Measurements from ENCODE around the gene DIDO1. TPM values are rescaled to one million over a fixed set of nuclear protein-coding genes. Genes with fewer than 3 reads are reported as not detected.

Gene DIDO1
- total RNA-seq, 2 experiments from 2014 or later: 45.9 to 47.4 TPM

GRCh38 chr20:62968378-62969178, 42.3 kb upstream of the DIDO1 start:
- no peak for ATAC-seq
- CTCF ChIA-PET: interaction anchor here (1.4 kb wide), 1 partner anchor 14 kb away, joined by 3 read pairs; no protein-coding TSS in a partner anchor
- intact Hi-C loops (cut with micrococcal nuclease): no loop called here

GRCh38 chr20:62967628-62968351, 41.5 kb upstream of the DIDO1 start:
- Mint-ChIP-seq H3K27ac (no peak overlapping the region), H3K4me1 (ENCODE audit: low read depth) (peaks cover 12% of the 10 kb centered on the region), H3K36me3 (ENCODE audit: low read depth) (peaks cover 6% of the 10 kb centered on the region), H3K27me3 (peaks cover 13% of the 10 kb centered on the region), H3K4me3 (no peak overlapping the region), H3K9me3 (no peaks in the 10 kb centered on the region)
- POLR2A ChIA-PET: interaction anchor here (1.0 to 1.2 kb wide), 2 partner anchors 8 to 13 kb away, joined by 3 to 4 read pairs; no protein-coding TSS in a partner anchor
- CTCF ChIA-PET: interaction anchor here (1.1 kb wide), 1 partner anchor 42 kb away, joined by 5 read pairs; no protein-coding TSS in a partner anchor
- intact Hi-C loops (cut with micrococcal nuclease): no loop called here
- TF ChIP-seq, protein P1, sequence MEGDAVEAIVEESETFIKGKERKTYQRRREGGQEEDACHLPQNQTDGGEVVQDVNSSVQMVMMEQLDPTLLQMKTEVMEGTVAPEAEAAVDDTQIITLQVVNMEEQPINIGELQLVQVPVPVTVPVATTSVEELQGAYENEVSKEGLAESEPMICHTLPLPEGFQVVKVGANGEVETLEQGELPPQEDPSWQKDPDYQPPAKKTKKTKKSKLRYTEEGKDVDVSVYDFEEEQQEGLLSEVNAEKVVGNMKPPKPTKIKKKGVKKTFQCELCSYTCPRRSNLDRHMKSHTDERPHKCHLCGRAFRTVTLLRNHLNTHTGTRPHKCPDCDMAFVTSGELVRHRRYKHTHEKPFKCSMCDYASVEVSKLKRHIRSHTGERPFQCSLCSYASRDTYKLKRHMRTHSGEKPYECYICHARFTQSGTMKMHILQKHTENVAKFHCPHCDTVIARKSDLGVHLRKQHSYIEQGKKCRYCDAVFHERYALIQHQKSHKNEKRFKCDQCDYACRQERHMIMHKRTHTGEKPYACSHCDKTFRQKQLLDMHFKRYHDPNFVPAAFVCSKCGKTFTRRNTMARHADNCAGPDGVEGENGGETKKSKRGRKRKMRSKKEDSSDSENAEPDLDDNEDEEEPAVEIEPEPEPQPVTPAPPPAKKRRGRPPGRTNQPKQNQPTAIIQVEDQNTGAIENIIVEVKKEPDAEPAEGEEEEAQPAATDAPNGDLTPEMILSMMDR (IDR thresholded peaks at IDR 0.05): no peak
- ATAC-seq: no peak
- DNase-seq: no peak

More at GRCh38 chr20:62968378-62969178, 42.3 kb upstream of the DIDO1 start:
- Mint-ChIP-seq H3K4me3 (no peak overlapping the region), H3K27ac (no peak overlapping the region), H3K36me3 (ENCODE audit: low read depth) (peaks cover 3% of the 10 kb centered on the region), H3K27me3 (peaks cover 16% of the 10 kb centered on the region), H3K4me1 (ENCODE audit: low read depth) (peaks cover 12% of the 10 kb centered on the region), H3K9me3 (no peaks in the 10 kb centered on the region)
- DNase-seq: no peak
- TF ChIP-seq, protein P1 (IDR thresholded peaks at IDR 0.05): no peak
- POLR2A ChIA-PET: interaction anchor here (0.8 to 2.6 kb wide), 4 partner anchors 8 to 21 kb away, joined by 3 to 10 read pairs (median 4); no protein-coding TSS in a partner anchor

DNA sequence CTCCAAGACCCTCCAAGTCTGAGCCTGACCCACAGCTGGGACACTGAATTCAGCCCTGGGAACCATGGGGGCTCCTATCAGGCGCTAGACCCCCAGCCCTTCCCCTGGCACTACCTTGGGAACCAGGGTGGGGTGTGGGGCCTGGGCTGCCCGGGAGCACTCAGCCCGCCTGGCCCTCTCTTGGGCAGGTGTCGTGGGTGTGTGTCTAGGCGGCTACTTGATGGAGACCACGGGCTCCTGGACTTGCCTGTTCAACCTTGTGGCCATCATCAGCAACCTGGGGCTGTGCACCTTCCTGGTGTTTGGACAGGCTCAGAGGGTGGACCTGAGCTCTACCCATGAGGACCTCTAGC, 40.8 kb upstream of the DIDO1 start:
- peaks cover 9% of the 10 kb centered on the region for H3K27me3 Mint-ChIP-seq

DNA sequence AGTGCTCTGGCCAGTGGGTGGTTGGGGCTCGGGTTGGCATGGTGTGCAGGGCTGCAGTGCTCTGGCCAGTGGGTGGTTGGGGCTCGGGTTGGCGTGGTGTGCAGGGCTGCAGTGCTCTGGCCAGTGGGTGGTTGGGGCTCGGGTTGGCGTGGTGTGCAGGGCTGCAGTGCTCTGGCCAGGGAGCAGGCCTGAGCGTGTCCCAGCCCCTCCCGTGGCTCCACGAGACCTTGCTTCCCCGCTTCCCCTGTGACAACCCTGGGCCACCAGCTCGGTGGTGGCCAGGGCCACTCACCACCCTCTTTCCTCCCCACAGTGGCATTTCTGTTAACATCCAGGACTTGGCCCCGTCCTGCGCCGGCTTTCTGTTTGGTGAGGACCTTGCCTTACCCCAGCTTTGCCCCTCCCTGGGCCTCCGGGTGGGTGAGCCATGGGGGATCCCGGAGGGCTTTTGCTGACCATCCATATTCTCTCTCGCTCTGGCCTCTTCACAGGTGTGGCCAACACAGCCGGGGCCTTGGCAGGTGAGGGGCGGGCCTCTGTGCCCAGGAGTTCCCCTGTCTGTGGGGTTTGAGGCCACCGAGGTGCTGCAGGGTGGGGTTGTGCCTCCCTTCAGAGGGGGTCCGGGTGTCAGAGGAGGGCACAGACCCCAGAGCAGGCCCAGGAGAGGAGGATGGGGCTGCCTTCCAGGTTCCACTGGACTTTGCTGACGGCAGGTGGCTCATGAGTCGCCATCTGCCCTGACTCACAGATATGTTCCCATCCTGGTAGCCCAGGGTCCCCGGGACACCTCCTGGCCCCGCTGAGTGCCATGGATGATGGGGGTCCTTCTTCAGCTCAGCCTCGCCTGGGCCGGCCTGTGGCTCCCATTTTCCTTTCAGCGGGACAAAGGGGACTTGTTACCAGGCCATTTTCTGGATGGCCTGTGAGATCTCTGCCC, 40.2 kb upstream of the DIDO1 start:
- intact Hi-C loops (cut with micrococcal nuclease): no loop called here
- Mint-ChIP-seq H3K4me3 (no peak overlapping the region), H3K4me1 (ENCODE audit: low read depth) (peaks cover 2% of the 10 kb centered on the region), H3K27ac (no peak overlapping the region), H3K9me3 (no peaks in the 10 kb centered on the region), H3K27me3 (peaks cover 3% of the 10 kb centered on the region), H3K36me3 (ENCODE audit: low read depth) (peaks cover 6% of the 10 kb centered on the region)
- no peak for ATAC-seq
- DNase-seq: no peak
- CTCF ChIA-PET: interaction anchor here (1.1 to 2.1 kb wide), 2 partner anchors 42 to 43 kb away, joined by 5 to 7 read pairs; no protein-coding TSS in a partner anchor
- POLR2A ChIA-PET: no interaction called here
- TF ChIP-seq, protein P1 (IDR thresholded peaks at IDR 0.05): no peak

More for the DNA sequence above, 40.8 kb upstream of the DIDO1 start:
- no peak for DNase-seq
- TF ChIP-seq, protein P1 (IDR thresholded peaks at IDR 0.05): no peak
- ChIA-PET CTCF (interaction anchor here (1.1 kb wide), 1 partner anchor 42 kb away, joined by 5 read pairs; no protein-coding TSS in a partner anchor), POLR2A (interaction anchor here (1.0 kb wide), 1 partner anchor 8 kb away, joined by 4 read pairs; no protein-coding TSS in a partner anchor)
- peaks cover 8% of the 10 kb centered on the region for H3K4me1 Mint-ChIP-seq (ENCODE audit: low read depth)
- ATAC-seq: no peak
- no peaks in the 10 kb centered on the region for H3K9me3 Mint-ChIP-seq
- H3K4me3 Mint-ChIP-seq: no peak overlapping the region
- H3K36me3 Mint-ChIP-seq (ENCODE audit: low read depth): peaks cover 6% of the 10 kb centered on the region
- H3K27ac Mint-ChIP-seq: no peak overlapping the region
- intact Hi-C loops (cut with micrococcal nuclease): no loop called here
